Measurements from ENCODE around the gene CCDC7.
"Not testable (repeated sequence)": the region's sequence is repeated elsewhere in the genome, so short reads cannot be mapped to it uniquely, and the experiment has no call there.

Gene CCDC7

GRCh38 chr10:32911285-32912016 lies 465.5 kb downstream of the CCDC7 start:
- H3K4me2 ChIP-seq, result no peak overlapping the region
- H3K4me3 ChIP-seq, result no peak overlapping the region
- H3K27ac ChIP-seq, result no peak overlapping the region
- H3K27me3 ChIP-seq, result no peaks in the 10 kb centered on the region
- H4K20me1 ChIP-seq, result no peaks in the 10 kb centered on the region
- no peak overlapping the region for H3K9ac ChIP-seq
- 0 out of 2 replicates have a peak, but pooled peaks cover 4% of the 10 kb centered on the region for H3K9me3 ChIP-seq
- no peak for TF ChIP-seq Cebpa-rat (IDR thresholded peaks at IDR 0.05)
- peaks cover 70% of the 10 kb centered on the region for H3K36me3 ChIP-seq
- no peaks in the 10 kb centered on the region for H3K4me1 ChIP-seq

GRCh38 chr10:32917817-32918216 lies 471.9 kb downstream of the CCDC7 start:
- Histone ChIP-seq H3K36me3 (peaks cover 59% of the 10 kb centered on the region), H3K9me3 (peaks cover 11% of the 10 kb centered on the region), H3K4me1 (peaks cover 21% of the 10 kb centered on the region)
- not testable (repeated sequence) for H3K27me3 ChIP-seq, H3K27ac ChIP-seq, H3K4me2 ChIP-seq, H3K4me3 ChIP-seq, H4K20me1 ChIP-seq, H3K9ac ChIP-seq

DNA sequence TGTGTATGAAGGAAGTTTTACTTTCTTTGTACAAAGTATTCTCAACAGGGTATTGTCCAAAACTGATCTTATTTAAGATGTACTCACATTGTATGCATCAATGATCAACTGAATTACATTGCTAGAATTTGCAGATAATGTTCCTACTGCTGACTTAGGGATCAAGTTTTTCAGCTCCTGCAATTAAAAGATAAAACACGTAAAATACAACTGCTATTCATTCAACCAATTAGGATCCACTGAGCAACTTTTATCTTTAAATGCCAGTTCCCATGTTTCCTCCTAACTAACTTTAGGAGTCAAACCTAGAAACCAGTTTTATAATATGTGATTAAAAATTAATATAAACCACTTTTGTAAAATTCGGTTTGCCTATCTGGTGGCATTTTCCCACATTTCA lies 476.2 kb downstream of the CCDC7 start:
- H3K4me1 ChIP-seq, result peaks cover 21% of the 10 kb centered on the region
- H4K20me1 ChIP-seq, result no peaks in the 10 kb centered on the region
- H3K36me3 ChIP-seq, result peaks cover 76% of the 10 kb centered on the region
- peaks cover 18% of the 10 kb centered on the region for H3K9me3 ChIP-seq
- no peaks in the 10 kb centered on the region for H3K27me3 ChIP-seq
- H3K4me2 ChIP-seq, result no peak overlapping the region
- TF ChIP-seq Cebpa-rat (IDR thresholded peaks at IDR 0.05), result no peak
- H3K9ac ChIP-seq, result no peak overlapping the region
- no peak overlapping the region for H3K27ac ChIP-seq
- no peak overlapping the region for H3K4me3 ChIP-seq

DNA sequence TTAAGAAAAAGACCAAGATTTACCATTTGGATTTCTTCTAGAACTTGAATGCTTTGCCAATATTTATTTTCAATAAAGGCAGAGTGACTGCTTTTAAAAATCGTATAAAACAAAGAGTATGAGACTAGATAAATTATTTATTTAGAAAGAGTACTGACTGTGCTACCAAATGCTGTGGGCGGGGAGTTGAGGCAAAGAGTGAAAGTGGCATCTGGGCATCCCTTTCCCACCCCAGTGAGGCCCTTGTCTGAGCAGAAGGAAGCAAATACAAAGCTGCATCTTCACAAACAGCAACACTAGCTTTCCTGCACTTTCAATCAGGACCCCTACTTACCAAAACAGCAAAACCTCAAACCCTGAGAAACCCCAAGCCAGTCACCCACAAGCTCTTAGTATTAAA lies 477.2 kb downstream of the CCDC7 start:
- no peak overlapping the region for H3K4me3 ChIP-seq
- H3K36me3 ChIP-seq, result peaks cover 81% of the 10 kb centered on the region
- H3K9ac ChIP-seq, result no peak overlapping the region
- peaks cover 21% of the 10 kb centered on the region for H3K4me1 ChIP-seq
- no peaks in the 10 kb centered on the region for H4K20me1 ChIP-seq
- no peak overlapping the region for H3K27ac ChIP-seq
- TF ChIP-seq Cebpa-rat (IDR thresholded peaks at IDR 0.05), result no peak
- H3K27me3 ChIP-seq, result no peaks in the 10 kb centered on the region
- peaks cover 24% of the 10 kb centered on the region for H3K9me3 ChIP-seq
- H3K4me2 ChIP-seq, result no peak overlapping the region

DNA sequence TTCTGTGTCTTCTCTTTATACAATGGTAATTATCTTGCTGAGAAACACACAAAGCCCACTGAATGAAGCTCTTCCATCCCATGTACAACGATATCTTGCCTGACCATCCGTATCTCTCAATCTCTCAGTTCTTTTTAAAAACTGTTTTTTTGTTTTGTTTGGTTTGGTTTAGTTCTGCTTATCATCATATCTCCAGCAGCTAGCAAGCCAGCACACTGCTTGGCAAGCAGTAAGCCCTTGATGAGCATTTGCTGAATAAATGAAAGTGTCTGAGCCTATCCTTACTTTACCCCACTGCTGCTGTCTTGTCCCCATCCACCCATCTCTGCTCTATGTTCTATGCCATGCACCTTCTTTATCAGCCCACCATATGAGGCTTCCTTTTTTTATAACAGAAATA lies 477.9 kb downstream of the CCDC7 start:
- peaks cover 82% of the 10 kb centered on the region for H3K36me3 ChIP-seq

More for the DNA sequence above, 477.9 kb downstream of the CCDC7 start:
- Histone ChIP-seq H3K4me2 (no peak overlapping the region), H3K27ac (no peak overlapping the region), H3K9me3 (peaks cover 20% of the 10 kb centered on the region), H4K20me1 (no peaks in the 10 kb centered on the region), H3K9ac (no peak overlapping the region), H3K4me1 (peaks cover 21% of the 10 kb centered on the region), H3K4me3 (no peak overlapping the region), H3K27me3 (no peaks in the 10 kb centered on the region)
- no peak for TF ChIP-seq Cebpa-rat (IDR thresholded peaks at IDR 0.05)
